ENCODE measurements around the gene FOXP1. TPM values are rescaled to one million over a fixed set of nuclear protein-coding genes. Genes with fewer than 3 reads are reported as not detected.

Gene FOXP1
- total and polyA plus RNA-seq, 9 of the 15 experiments (the other 6 are each of a cell fraction or from before 2014, with no cell fraction given) = 7.7 to 34.5 (median 13.7) TPM

GRCh38 chr3:71511037-71511436 lies 72.5 kb downstream of the FOXP1 start (continued):
- TF ChIP-seq FOSL1 (tag; conservative IDR thresholded peaks at IDR 0.05) (no peak), PHB (CRISPR knock-in tag; IDR thresholded peaks at IDR 0.05) (no peak), E2F4 (CRISPR knock-in tag; IDR thresholded peaks at IDR 0.05; ENCODE audit: low read depth) (no peak), CHD2 (IDR thresholded peaks at IDR 0.05; ENCODE audit: low read depth, low read length) (no peak), JUND (IDR thresholded peaks at IDR 0.05; ENCODE audit: borderline replicate concordance, low read depth, low read length) (0 out of 2 replicates have a peak, but pooled peaks have one; percentile 30), JUND (tag; IDR thresholded peaks at IDR 0.05; ENCODE audit: borderline replicate concordance, low read depth, low read length) (no peak; the same call in 2 of the 3 replicates), SOX6 (IDR thresholded peaks at IDR 0.05) (0 out of 2 replicates have a peak, but pooled peaks have one; percentile 15), ATF3 (IDR thresholded peaks at IDR 0.05) (peak; percentile 65; the same call in 1 of the 2 replicates), ATF3 (CRISPR knock-in tag; conservative IDR thresholded peaks at IDR 0.05) (no peak), CEBPG (CRISPR knock-in tag; IDR thresholded peaks at IDR 0.05) (peak; percentile 52; the same call in 1 of the 2 replicates), CEBPG (tag; conservative IDR thresholded peaks at IDR 0.05 in 1 of 2, IDR thresholded peaks at IDR 0.05 in 1 of 2) (peak; percentile 55 to 80; a peak in 3 of 4 replicates), USF1 (CRISPR knock-in tag; IDR thresholded peaks at IDR 0.05) (no peak), SETDB1 (IDR thresholded peaks at IDR 0.05; ENCODE audit: low read length) (no peak), ZNF830 (CRISPR knock-in tag; IDR thresholded peaks at IDR 0.05) (no peak), MAZ (CRISPR knock-in tag; conservative IDR thresholded peaks at IDR 0.05 in 1 of 2, IDR thresholded peaks at IDR 0.05 in 1 of 2) (peak in 1 of 2 experiments; percentile 22; a peak in 1 of 4 replicates), ATF4 (CRISPR knock-in tag; IDR thresholded peaks at IDR 0.05) (0 out of 2 replicates have a peak, but pooled peaks have one; percentile 56), RB1 (IDR thresholded peaks at IDR 0.05; ENCODE audit: low read depth) (no peak), SIRT6 (IDR thresholded peaks at IDR 0.05; ENCODE audit: low read depth, low read length) (no peak), POLR3G (IDR thresholded peaks at IDR 0.05; ENCODE audit: extremely low read depth, insufficient read length, insufficient replicate concordance) (no peak), ZNF707 (CRISPR knock-in tag; conservative IDR thresholded peaks at IDR 0.05) (no peak)
